ENCODE data around the gene TCF20. TPM values are rescaled to one million over a fixed set of nuclear protein-coding genes. Genes with fewer than 3 reads are reported as not detected.

Gene TCF20
- total RNA-seq, 4 donors from 2014 or later, result 26.0 to 47.9 (median 41.8) TPM

DNA sequence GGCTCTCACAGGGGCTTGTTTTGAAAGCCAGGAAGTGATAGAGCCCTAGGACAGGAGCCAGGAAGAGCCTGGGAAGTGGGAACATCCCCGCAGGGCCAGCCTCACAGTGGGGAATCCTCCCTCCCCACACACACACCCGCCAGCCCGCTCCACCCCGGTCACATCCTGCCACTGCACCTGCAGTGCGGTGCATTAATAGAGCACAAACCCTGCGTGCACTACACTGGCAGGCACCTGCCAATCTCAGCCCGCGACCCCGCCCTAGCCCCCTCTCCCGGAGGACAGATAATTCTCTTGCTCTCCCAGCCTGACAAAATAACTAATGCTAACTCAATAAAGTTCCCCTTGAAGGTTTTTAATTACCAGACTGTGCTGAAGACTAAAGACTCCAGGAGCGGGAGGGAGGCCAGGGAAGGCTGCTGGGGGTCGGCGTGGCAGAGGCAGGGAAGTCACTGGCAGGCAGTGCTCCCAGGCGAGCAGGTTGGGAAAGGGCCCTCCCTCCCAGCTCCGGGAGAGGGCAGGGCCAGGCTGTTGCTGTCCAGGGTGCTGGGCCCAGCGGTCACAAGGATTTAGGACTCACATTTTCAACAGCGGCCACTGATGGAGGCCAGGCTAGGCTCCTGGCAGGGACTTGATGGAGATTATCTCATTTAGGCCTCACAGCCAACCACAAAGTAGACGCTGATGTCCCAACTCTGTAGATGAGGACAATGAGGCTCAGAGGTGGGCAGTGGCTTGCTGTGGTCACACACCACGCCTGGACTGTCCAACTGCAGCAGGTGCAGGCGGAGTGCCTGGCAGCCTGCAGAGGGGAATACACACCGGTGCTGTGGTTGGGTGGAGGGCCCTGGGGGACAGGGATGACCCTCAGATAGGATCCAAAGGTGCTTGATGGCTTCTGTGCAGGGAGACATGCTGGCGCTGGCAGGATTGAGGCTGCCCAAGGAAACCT is 23.9 kb upstream of the TCF20 start:
- no peak for ATAC-seq
- no peaks in the 10 kb centered on the region for H3K9me3 ChIP-seq
- no peaks in the 10 kb centered on the region for H3K36me3 ChIP-seq
- H3K4me3 ChIP-seq, result no peak overlapping the region
- no peak overlapping the region for H3K27ac ChIP-seq
- no CpG with 5 or more reads among the region's 22 CpGs for WGBS, 2 donors (ENCODE audit: low coverage in 1 of 2)
- no peaks in the 10 kb centered on the region for H3K27me3 ChIP-seq
- H3K4me1 ChIP-seq, result peaks cover 0 to 25% (median 3%) of the 10 kb centered on the region in 3 donors
- no peak for TF ChIP-seq POLR2A (IDR thresholded peaks at IDR 0.05)
- TF ChIP-seq, protein P1, sequence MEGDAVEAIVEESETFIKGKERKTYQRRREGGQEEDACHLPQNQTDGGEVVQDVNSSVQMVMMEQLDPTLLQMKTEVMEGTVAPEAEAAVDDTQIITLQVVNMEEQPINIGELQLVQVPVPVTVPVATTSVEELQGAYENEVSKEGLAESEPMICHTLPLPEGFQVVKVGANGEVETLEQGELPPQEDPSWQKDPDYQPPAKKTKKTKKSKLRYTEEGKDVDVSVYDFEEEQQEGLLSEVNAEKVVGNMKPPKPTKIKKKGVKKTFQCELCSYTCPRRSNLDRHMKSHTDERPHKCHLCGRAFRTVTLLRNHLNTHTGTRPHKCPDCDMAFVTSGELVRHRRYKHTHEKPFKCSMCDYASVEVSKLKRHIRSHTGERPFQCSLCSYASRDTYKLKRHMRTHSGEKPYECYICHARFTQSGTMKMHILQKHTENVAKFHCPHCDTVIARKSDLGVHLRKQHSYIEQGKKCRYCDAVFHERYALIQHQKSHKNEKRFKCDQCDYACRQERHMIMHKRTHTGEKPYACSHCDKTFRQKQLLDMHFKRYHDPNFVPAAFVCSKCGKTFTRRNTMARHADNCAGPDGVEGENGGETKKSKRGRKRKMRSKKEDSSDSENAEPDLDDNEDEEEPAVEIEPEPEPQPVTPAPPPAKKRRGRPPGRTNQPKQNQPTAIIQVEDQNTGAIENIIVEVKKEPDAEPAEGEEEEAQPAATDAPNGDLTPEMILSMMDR (IDR thresholded peaks at IDR 0.05), result no peak
- no peak for TF ChIP-seq POLR2AphosphoS5 (IDR thresholded peaks at IDR 0.05)
- TF ChIP-seq EP300 (IDR thresholded peaks at IDR 0.05), result no peak

DNA sequence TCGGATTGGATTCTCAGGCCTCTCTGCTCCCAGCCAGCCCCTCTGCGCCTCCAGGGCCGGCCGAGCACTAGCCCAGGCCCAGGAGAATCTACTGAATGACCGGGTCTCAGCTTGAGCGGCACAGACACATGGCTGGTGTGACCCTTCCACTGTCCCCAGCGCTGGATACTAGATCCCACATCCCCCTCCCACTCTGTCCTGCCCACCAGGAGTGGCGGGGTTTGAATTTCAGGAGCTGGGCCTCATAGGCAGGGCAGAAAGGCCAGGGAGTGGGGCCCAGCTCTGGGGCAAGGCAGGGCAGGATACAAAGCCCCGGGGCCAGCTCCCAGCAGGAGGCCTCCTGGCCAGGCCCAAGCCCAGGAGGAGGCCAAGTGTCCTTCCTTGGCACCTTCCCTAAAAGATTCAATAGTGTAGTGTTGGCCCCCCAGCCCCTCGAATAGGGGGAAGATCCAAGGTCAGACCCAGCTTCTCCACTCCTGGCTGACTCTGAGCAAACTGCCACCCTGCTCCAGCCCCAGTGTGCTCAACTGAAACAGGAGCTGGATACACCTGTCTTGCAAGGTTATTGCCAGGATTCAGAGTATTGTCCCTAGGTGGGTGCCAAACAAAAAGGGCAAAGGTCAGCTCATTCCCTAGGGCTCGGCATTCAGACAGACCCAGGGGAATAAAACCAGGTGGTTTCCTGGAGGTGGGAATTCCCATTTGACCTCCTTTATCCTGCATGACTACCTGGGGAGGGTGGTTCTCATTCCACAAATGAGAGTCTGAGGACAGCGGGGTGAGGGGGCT is 22.5 kb upstream of the TCF20 start:
- Histone ChIP-seq H3K4me1 (peaks cover 0 to 25% (median 3%) of the 10 kb centered on the region in 3 donors), H3K4me3 (no peak overlapping the region), H3K27me3 (no peaks in the 10 kb centered on the region), H3K36me3 (no peaks in the 10 kb centered on the region), H3K9me3 (no peaks in the 10 kb centered on the region), H3K27ac (no peak overlapping the region)
- no peak for ATAC-seq
- no peak for TF ChIP-seq EP300 (IDR thresholded peaks at IDR 0.05)
- TF ChIP-seq POLR2A (IDR thresholded peaks at IDR 0.05), result no peak
- TF ChIP-seq, protein P1 (IDR thresholded peaks at IDR 0.05), result no peak
- no peak for TF ChIP-seq POLR2AphosphoS5 (IDR thresholded peaks at IDR 0.05)
- WGBS, 2 donors (ENCODE audit: low coverage in 1 of 2), result 80 to 90% methylated on average over 2 of the region's 12 CpGs

DNA sequence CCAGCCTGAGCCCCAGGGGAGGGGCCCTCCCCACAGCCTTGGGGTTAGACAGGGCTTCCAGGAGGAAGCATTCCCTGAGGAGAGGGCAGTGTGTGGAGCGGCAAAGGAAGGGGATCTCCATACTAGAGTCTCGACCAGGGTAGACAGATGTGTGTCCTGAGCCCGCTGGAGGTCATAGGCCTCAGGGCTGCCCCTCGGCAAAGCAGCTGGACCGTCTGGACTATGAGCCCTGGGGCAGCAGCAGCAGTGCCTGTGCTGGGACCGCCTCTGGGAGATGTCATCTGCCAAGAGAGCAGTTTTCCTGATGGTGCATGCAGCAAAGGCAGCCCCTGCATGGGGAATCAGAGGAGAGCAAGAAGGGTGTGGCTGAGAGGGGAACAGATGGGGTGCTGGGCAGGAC is 20.8 kb upstream of the TCF20 start:
- TF ChIP-seq POLR2A (IDR thresholded peaks at IDR 0.05) (no peak), EP300 (IDR thresholded peaks at IDR 0.05) (no peak), POLR2AphosphoS5 (IDR thresholded peaks at IDR 0.05) (no peak)
- TF ChIP-seq, protein P1 (IDR thresholded peaks at IDR 0.05), result no peak
- 93% methylated on average over 3 of the region's 6 CpGs; no CpG with 5 or more reads in 1 of the 2 donors for WGBS, 2 donors (ENCODE audit: low coverage in 1 of 2)
- peaks cover 0 to 12% (median under 1%) of the 10 kb centered on the region in 3 donors for H3K4me1 ChIP-seq
- H3K36me3 ChIP-seq, result no peaks in the 10 kb centered on the region
- H3K27me3 ChIP-seq, result no peaks in the 10 kb centered on the region
- H3K4me3 ChIP-seq, result no peak overlapping the region
- H3K27ac ChIP-seq, result no peak overlapping the region
- ATAC-seq, result no peak
- no peaks in the 10 kb centered on the region for H3K9me3 ChIP-seq

DNA sequence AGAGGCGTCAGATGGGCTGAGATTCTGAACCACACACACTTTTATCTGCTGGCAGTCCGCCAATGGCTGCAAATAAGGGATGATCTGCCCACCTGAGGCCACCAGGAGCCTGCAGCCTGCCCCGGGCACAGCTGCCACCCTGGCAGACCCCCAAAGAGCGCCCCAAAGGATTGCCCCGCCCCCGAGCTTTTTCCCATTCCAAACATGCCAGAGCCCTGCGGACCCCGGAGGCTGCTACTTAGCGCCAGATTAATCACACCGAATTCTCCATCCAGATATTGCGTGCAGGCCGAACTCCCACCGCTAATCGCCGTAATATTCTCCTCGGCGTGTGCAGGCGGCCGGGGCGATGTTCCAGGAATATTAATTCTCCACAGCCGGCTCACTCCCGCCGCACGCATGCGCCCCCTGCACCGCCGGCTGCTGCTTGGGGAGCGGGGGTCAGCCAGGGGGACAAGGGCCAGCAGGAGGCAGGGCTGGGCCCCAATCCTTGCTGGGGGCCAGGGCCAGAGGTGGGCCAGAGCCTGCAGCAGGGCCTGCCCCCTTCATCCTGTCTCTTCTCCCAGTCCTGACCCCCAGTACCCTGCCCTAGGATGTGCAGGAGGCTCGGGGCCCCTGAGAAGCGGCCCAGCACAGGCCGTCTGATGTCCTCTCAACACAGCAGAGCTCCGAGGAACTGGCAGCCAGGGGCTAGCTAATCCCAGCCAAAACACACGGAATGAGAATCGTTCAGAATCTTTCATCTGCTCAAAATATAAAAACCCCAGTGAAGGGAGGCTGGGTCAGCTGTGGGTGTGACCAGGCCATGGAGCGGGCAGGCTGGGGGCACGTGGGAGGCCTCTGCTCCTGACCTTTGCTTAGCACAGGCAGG is 19.5 kb upstream of the TCF20 start:
- Histone ChIP-seq H3K4me3 (no peak overlapping the region), H3K27ac (no peak overlapping the region), H3K4me1 (peaks cover 0 to 9% (median 0%) of the 10 kb centered on the region in 3 donors), H3K27me3 (peaks cover 11% of the 10 kb centered on the region), H3K9me3 (no peaks in the 10 kb centered on the region), H3K36me3 (no peaks in the 10 kb centered on the region)
- no peak for TF ChIP-seq POLR2A (IDR thresholded peaks at IDR 0.05)
- TF ChIP-seq, protein P1 (IDR thresholded peaks at IDR 0.05), result no peak
- no peak for TF ChIP-seq EP300 (IDR thresholded peaks at IDR 0.05)
- TF ChIP-seq POLR2AphosphoS5 (IDR thresholded peaks at IDR 0.05), result no peak
- ATAC-seq, result no peak
- WGBS, 2 donors (ENCODE audit: low coverage in 1 of 2), result 58 to 68% methylated on average over 4 to 6 of the region's 36 CpGs

Measured in gastroesophageal sphincter (tissue), 4 donors.